Natural killer cell (primary cell): ENCODE measurements around the gene F2RL2. TPM values are rescaled to one million over a fixed set of nuclear protein-coding genes. Genes with fewer than 3 reads are reported as not detected.
A peak's percentile ranks its signal among the peaks of the same experiment; 100 is the strongest.

Experiments
- ATAC-seq, 3 donors: fragments of 150-1000 bp in 2 of 3; fragments of 200-7000 bp in 1 of 3; cut with Tn5 transposase; 1 replicate in 1 of 3; 2 replicates in 2 of 3; pipeline ENCODE4 v1.10.0; 2021; ENCODE audit warnings: mild to moderate bottlenecking in 2 of 3, moderate library complexity in 2 of 3
- DNase-seq, 2 donors: peaks; one replicate each; pipeline versions ENCODE4 v3.0.0 to v3.0.0-alpha.2; 2013 to 2021; ENCODE audit warnings: mixed read lengths in 1 of 2
- H3K27ac ChIP-seq: one replicate; pipeline ENCODE4 v1.5.1; 2013; ENCODE audit warnings: mild to moderate bottlenecking, low read length
- H3K27me3 ChIP-seq: one replicate; pipeline ENCODE4 v1.6.1; 2013; ENCODE audit warnings: low read length; ENCODE audit not compliant: control insufficient read depth, insufficient read depth
- H3K36me3 ChIP-seq: one replicate; pipeline ENCODE4 v1.6.1; 2013; ENCODE audit warnings: low read length; ENCODE audit not compliant: control insufficient read depth, insufficient read depth
- H3K4me1 ChIP-seq: one replicate; pipeline ENCODE4 v1.6.1; 2013; ENCODE audit warnings: low read length; ENCODE audit not compliant: control insufficient read depth, insufficient read depth
- H3K4me3 ChIP-seq: one replicate; pipeline ENCODE4 v1.5.1; 2013; ENCODE audit warnings: low read length
- H3K9me3 ChIP-seq: one replicate; pipeline ENCODE4 v1.6.1; 2013; ENCODE audit warnings: low read length; ENCODE audit not compliant: control insufficient read depth, insufficient read depth
- H3K27ac Mint-ChIP-seq, 2 donors: one replicate each; pipeline ENCODE4 v1.8.0; 2022; ENCODE audit warnings: mild to moderate bottlenecking in 2 of 2, mixed read lengths in 2 of 2, moderate library complexity in 1 of 2
- H3K27me3 Mint-ChIP-seq, 2 donors: one replicate each; pipeline ENCODE4 v1.8.0; 2022; ENCODE audit warnings: low read depth in 2 of 2, mixed read lengths in 2 of 2
- H3K36me3 Mint-ChIP-seq: one replicate; pipeline ENCODE4 v1.8.0; 2022; ENCODE audit warnings: mixed read lengths
- H3K4me1 Mint-ChIP-seq, 2 donors: one replicate each; pipeline ENCODE4 v1.8.0; 2022; ENCODE audit warnings: mixed read lengths in 2 of 2
- H3K4me3 Mint-ChIP-seq: one replicate; pipeline ENCODE4 v1.8.0; 2022; ENCODE audit warnings: mild to moderate bottlenecking, moderate library complexity, mixed read lengths
- H3K9me3 Mint-ChIP-seq, 2 donors: one replicate each; pipeline ENCODE4 v1.8.0; 2022; ENCODE audit warnings: mixed read lengths in 2 of 2
- WGBS: methylation state at CpG from one replicate; pipeline ENCODE4 v1.1.7; 2013; ENCODE audit warnings: missing lambda C conversion rate; ENCODE audit not compliant: insufficient coverage; 5-methylcytosine and 5-hydroxymethylcytosine counted together
- intact Hi-C: fragments of 100-400 bp; cut with micrococcal nuclease; formaldehyde crosslinking; loops from one replicate; pipeline ENCODE4 v1.14.2; 2022
- total RNA-seq, 4 donors: library from RNA; stranded (reverse); fragments of 120-200 nt in 1 of 4; gene quantifications; one replicate each; pipeline versions ENCODE4 v1.2.3 to v1.2.4, GENCODE V29; 2013 to 2022
- TF ChIP-seq, protein P1 (sequence below): fragments of 200-600 bp; IDR thresholded peaks from one replicate; pipeline ENCODE4 v1.8.0; 2022; ENCODE audit warnings: antibody characterized with exemption

The F2RL2 gene
- total RNA-seq, 3 donors from 2014 or later (not counting 1 experiment from before 2014, with no cell fraction given) = not detected

- H3K36me3 Mint-ChIP-seq = peaks cover 25% of the 10 kb centered on the region
- Histone ChIP-seq H3K27me3 (no peaks in the 10 kb centered on the region), H3K4me1 (peaks cover 5% of the 10 kb centered on the region), H3K36me3 (peaks cover 54% of the 10 kb centered on the region), H3K4me3 (no peak overlapping the region), H3K27ac (no peak overlapping the region), H3K9me3 (no peaks in the 10 kb centered on the region)
- DNase-seq (no peak), ATAC-seq (no peak)
- WGBS = 97% methylated on average over 4 of the region's 6 CpGs
- H3K4me3 Mint-ChIP-seq = no peak overlapping the region
- TF ChIP-seq, protein P1, sequence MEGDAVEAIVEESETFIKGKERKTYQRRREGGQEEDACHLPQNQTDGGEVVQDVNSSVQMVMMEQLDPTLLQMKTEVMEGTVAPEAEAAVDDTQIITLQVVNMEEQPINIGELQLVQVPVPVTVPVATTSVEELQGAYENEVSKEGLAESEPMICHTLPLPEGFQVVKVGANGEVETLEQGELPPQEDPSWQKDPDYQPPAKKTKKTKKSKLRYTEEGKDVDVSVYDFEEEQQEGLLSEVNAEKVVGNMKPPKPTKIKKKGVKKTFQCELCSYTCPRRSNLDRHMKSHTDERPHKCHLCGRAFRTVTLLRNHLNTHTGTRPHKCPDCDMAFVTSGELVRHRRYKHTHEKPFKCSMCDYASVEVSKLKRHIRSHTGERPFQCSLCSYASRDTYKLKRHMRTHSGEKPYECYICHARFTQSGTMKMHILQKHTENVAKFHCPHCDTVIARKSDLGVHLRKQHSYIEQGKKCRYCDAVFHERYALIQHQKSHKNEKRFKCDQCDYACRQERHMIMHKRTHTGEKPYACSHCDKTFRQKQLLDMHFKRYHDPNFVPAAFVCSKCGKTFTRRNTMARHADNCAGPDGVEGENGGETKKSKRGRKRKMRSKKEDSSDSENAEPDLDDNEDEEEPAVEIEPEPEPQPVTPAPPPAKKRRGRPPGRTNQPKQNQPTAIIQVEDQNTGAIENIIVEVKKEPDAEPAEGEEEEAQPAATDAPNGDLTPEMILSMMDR = no peak
- no peaks in the 10 kb centered on the region for H3K27me3 Mint-ChIP-seq
- intact Hi-C loops = no loop called here
- peak overlapping the region in 1 of 2 donors; percentile 65 for H3K27ac Mint-ChIP-seq
- no peaks in the 10 kb centered on the region for H3K9me3 Mint-ChIP-seq
- H3K4me1 Mint-ChIP-seq = peaks cover 19 to 30% of the 10 kb centered on the region in 2 donors
Measured at GRCh38 chr5:76642390-76643040, 19.3 kb upstream of the F2RL2 start.

GRCh38 chr5:76641514-76642120 is 18.4 kb upstream of the F2RL2 start:
- no peak overlapping the region for H3K4me3 Mint-ChIP-seq
- no peaks in the 10 kb centered on the region for H3K9me3 Mint-ChIP-seq
- Histone ChIP-seq H3K4me1 (peaks cover 5% of the 10 kb centered on the region), H3K9me3 (no peaks in the 10 kb centered on the region), H3K36me3 (peaks cover 55% of the 10 kb centered on the region), H3K4me3 (no peak overlapping the region), H3K27ac (no peak overlapping the region), H3K27me3 (no peaks in the 10 kb centered on the region)
- H3K4me1 Mint-ChIP-seq = peaks cover 19 to 36% of the 10 kb centered on the region in 2 donors
- WGBS = no CpG with 5 or more reads among the region's 1 CpG
- TF ChIP-seq, protein P1 = peak; percentile 75
- DNase-seq (peak; percentile 35 to 81), ATAC-seq (peak; percentile 71 to 81 (median 72))
- H3K27ac Mint-ChIP-seq = peak overlapping the region; percentile 21 to 59
- intact Hi-C loops = loop anchor here (1.0 to 2.0 kb wide), 2 partner anchors 40 to 567 kb away; no protein-coding TSS in a partner anchor
- peaks cover 25% of the 10 kb centered on the region for H3K36me3 Mint-ChIP-seq
- no peaks in the 10 kb centered on the region for H3K27me3 Mint-ChIP-seq

- H3K36me3 Mint-ChIP-seq = peaks cover 21% of the 10 kb centered on the region
- no peaks in the 10 kb centered on the region for H3K9me3 Mint-ChIP-seq
- no peaks in the 10 kb centered on the region for H3K27me3 ChIP-seq
- WGBS = 67% methylated on average over 1 of the region's 1 CpG
- peak overlapping the region; percentile 38 for H3K27ac ChIP-seq
- H3K4me3 ChIP-seq = no peak overlapping the region
- TF ChIP-seq, protein P1 = no peak
- ATAC-seq (no peak), DNase-seq (no peak)
- no peaks in the 10 kb centered on the region for H3K9me3 ChIP-seq
- H3K36me3 ChIP-seq = peaks cover 60% of the 10 kb centered on the region
- intact Hi-C loops = no loop called here
- H3K4me3 Mint-ChIP-seq = no peak overlapping the region
- H3K27ac Mint-ChIP-seq = peak overlapping the region; percentile 46 to 73
- peaks cover 26 to 50% of the 10 kb centered on the region in 2 donors for H3K4me1 Mint-ChIP-seq
- H3K4me1 ChIP-seq = peaks cover 5% of the 10 kb centered on the region
- H3K27me3 Mint-ChIP-seq = no peaks in the 10 kb centered on the region
Measured at GRCh38 chr5:76638479-76638878, 15.3 kb upstream of the F2RL2 start.
